Measurements from ENCODE around the gene KLK8.

Gene KLK8

DNA sequence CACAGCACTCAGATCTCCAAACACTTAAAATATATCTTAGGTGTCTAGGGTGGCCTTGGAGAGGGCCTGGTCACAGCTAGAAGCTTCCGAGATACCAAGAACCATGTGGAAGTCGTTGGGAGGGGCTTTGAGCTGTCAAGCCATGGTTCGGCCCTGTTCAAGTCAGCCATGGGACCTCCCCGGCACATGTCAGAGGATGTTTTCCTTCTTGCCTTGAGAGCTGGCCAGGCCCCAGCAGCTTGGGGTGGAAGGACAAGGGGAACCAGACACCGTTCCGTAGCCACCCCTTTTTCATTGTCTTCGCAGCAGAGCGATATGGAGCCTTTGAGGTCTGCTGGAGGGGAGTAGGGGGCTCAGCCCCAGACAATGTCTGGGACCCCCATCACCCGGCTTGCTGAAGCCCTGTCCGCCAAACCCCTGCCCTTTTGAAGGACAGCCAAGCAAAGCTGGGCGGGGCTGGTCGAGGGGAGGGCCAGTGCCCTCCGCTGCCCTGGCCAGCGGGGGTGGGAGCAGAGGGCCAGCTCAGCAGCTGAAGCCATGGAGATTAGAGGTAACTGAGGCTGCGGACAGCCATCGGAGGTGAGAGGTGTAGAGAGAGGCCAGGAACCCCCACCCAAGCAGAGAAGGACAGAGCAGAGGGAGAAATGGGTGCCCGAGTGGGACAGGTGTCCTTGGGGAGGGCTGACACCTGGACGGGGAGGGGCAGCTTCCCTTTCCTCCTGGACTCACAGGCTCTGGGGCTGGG, 24.6 kb upstream of the KLK8 start:
- POLR2A ChIA-PET = no interaction called here
- Histone ChIP-seq H3K27me3 (replicated peaks in 2 of 5; ENCODE audit: control insufficient read depth in 4 of 5, insufficient read depth in 5 of 5, low read length in 4 of 5) (peaks cover 0 to 66% (median 13%) of the 10 kb centered on the region in 5 experiments), H3K27ac (ENCODE audit: insufficient read depth in 1 of 2, low read depth in 1 of 2, low read length in 2 of 2, poor library complexity in 1 of 2, severe bottlenecking in 2 of 2) (no peak overlapping the region), H3K36me3 (ENCODE audit: control insufficient read depth in 4 of 4, insufficient read depth in 4 of 4, low read length in 3 of 4) (no peaks in the 10 kb centered on the region), H3K9me3 (ENCODE audit: control extremely low read depth in 1 of 5, control insufficient read depth in 4 of 5, insufficient read depth in 2 of 5, low read depth in 1 of 5, low read length in 4 of 5) (no peaks in the 10 kb centered on the region), H3K4me1 (ENCODE audit: control extremely low read depth in 1 of 4, control insufficient read depth in 4 of 4, insufficient read depth in 4 of 4, low read length in 3 of 4) (no peaks in the 10 kb centered on the region), H3K4me3 (ENCODE audit: control insufficient read depth in 1 of 7, extremely low read depth in 1 of 7, insufficient read depth in 4 of 7, low read depth in 2 of 7, low read length in 6 of 7) (no peak overlapping the region)
- no peak for DNase-seq
- CTCF ChIA-PET = no interaction called here
- WGBS (ENCODE audit: insufficient coverage) = 81% methylated on average over 16 of the region's 18 CpGs

- no peak overlapping the region for H3K27ac ChIP-seq (ENCODE audit: insufficient read depth in 1 of 2, low read depth in 1 of 2, low read length in 2 of 2, poor library complexity in 1 of 2, severe bottlenecking in 2 of 2)
- ChIA-PET POLR2A (no interaction called here), CTCF (no interaction called here)
- DNase-seq = no peak
- no peaks in the 10 kb centered on the region for H3K4me1 ChIP-seq (ENCODE audit: control extremely low read depth in 1 of 4, control insufficient read depth in 4 of 4, insufficient read depth in 4 of 4, low read length in 3 of 4)
- H3K9me3 ChIP-seq (ENCODE audit: control extremely low read depth in 1 of 5, control insufficient read depth in 4 of 5, insufficient read depth in 2 of 5, low read depth in 1 of 5, low read length in 4 of 5) = no peaks in the 10 kb centered on the region
- H3K36me3 ChIP-seq (ENCODE audit: control insufficient read depth in 4 of 4, insufficient read depth in 4 of 4, low read length in 3 of 4) = no peaks in the 10 kb centered on the region
- 50% methylated on average over 1 of the region's 6 CpGs for WGBS (ENCODE audit: insufficient coverage)
- H3K27me3 ChIP-seq (replicated peaks in 2 of 5; ENCODE audit: control insufficient read depth in 4 of 5, insufficient read depth in 5 of 5, low read length in 4 of 5) = peaks cover 0 to 68% (median 15%) of the 10 kb centered on the region in 5 experiments
- H3K4me3 ChIP-seq (ENCODE audit: control insufficient read depth in 1 of 7, extremely low read depth in 1 of 7, insufficient read depth in 4 of 7, low read depth in 2 of 7, low read length in 6 of 7) = no peak overlapping the region
These were observed 24.0 kb upstream of the KLK8 start for GRCh38 chr19:51025401-51025800.

DNA sequence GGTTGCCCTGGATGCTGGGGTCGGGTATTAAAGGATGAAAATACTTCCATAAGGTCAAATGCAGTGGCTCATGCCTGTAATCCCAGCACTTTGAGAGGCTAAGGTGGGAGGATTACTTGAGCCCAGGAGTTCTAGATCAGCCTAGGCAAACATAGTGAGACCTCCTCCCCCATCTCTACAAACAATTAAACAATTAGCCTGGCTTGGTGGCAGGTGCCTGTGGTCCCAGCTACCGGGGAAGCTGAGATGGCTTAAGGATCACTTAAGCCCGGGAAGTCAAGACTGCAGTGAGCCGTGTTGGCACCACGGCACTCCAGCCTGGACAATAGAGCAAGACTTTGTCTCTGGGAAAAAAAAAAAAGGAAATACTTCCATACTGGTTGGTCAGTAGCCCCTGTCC, 23.5 kb upstream of the KLK8 start:
- H3K36me3 ChIP-seq (ENCODE audit: control insufficient read depth in 4 of 4, insufficient read depth in 4 of 4, low read length in 3 of 4) = no peaks in the 10 kb centered on the region
- H3K27ac ChIP-seq (ENCODE audit: insufficient read depth in 1 of 2, low read depth in 1 of 2, low read length in 2 of 2, poor library complexity in 1 of 2, severe bottlenecking in 2 of 2) = no peak overlapping the region
- POLR2A ChIA-PET = no interaction called here
- H3K4me1 ChIP-seq (ENCODE audit: control extremely low read depth in 1 of 4, control insufficient read depth in 4 of 4, insufficient read depth in 4 of 4, low read length in 3 of 4) = peaks cover 0 to under 1% (median 0%) of the 10 kb centered on the region in 4 experiments
- 37% methylated on average over 2 of the region's 5 CpGs for WGBS (ENCODE audit: insufficient coverage)
- DNase-seq = no peak
- H3K27me3 ChIP-seq (replicated peaks in 2 of 5; ENCODE audit: control insufficient read depth in 4 of 5, insufficient read depth in 5 of 5, low read length in 4 of 5) = peaks cover 0 to 73% (median 20%) of the 10 kb centered on the region in 5 experiments
- H3K4me3 ChIP-seq (ENCODE audit: control insufficient read depth in 1 of 7, extremely low read depth in 1 of 7, insufficient read depth in 4 of 7, low read depth in 2 of 7, low read length in 6 of 7) = no peak overlapping the region
- CTCF ChIA-PET = no interaction called here
- H3K9me3 ChIP-seq (ENCODE audit: control extremely low read depth in 1 of 5, control insufficient read depth in 4 of 5, insufficient read depth in 2 of 5, low read depth in 1 of 5, low read length in 4 of 5) = no peaks in the 10 kb centered on the region

DNA sequence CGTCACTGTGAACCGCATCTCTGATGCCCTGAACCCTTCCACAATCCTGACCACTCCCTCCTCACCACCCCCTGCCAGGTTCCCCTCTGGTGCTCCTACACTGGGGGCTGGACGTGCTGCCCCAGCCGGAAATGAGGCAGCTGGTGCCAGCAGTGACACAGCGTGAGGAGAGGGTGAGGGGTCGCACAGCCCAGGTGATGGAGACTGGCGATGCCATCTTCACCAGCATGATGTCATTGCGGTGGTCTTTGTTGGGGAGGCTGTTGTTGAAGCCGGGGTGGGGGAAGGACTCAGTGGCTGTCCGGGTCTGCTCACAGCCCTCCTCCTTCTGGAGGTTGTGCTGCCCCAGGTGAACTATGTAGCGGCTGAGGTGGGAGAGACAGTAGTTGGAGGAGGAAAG, 22.5 kb upstream of the KLK8 start:
- peaks cover 0 to 78% (median 23%) of the 10 kb centered on the region in 5 experiments for H3K27me3 ChIP-seq (replicated peaks in 2 of 5; ENCODE audit: control insufficient read depth in 4 of 5, insufficient read depth in 5 of 5, low read length in 4 of 5)

GRCh38 chr19:51022526-51022925, 21.1 kb upstream of the KLK8 start:
- Histone ChIP-seq H3K4me1 (ENCODE audit: control extremely low read depth in 1 of 4, control insufficient read depth in 4 of 4, insufficient read depth in 4 of 4, low read length in 3 of 4) (peaks cover 0 to 16% (median 6%) of the 10 kb centered on the region in 4 experiments), H3K4me3 (ENCODE audit: control insufficient read depth in 1 of 7, extremely low read depth in 1 of 7, insufficient read depth in 4 of 7, low read depth in 2 of 7, low read length in 6 of 7) (no peak overlapping the region), H3K36me3 (ENCODE audit: control insufficient read depth in 4 of 4, insufficient read depth in 4 of 4, low read length in 3 of 4) (no peaks in the 10 kb centered on the region), H3K27me3 (replicated peaks in 2 of 5; ENCODE audit: control insufficient read depth in 4 of 5, insufficient read depth in 5 of 5, low read length in 4 of 5) (peaks cover 3 to 86% (median 26%) of the 10 kb centered on the region in 5 experiments), H3K27ac (ENCODE audit: insufficient read depth in 1 of 2, low read depth in 1 of 2, low read length in 2 of 2, poor library complexity in 1 of 2, severe bottlenecking in 2 of 2) (no peak overlapping the region), H3K9me3 (ENCODE audit: control extremely low read depth in 1 of 5, control insufficient read depth in 4 of 5, insufficient read depth in 2 of 5, low read depth in 1 of 5, low read length in 4 of 5) (no peaks in the 10 kb centered on the region)
- WGBS (ENCODE audit: insufficient coverage) = 70% methylated on average over 14 of the region's 14 CpGs
- POLR2A ChIA-PET = no interaction called here
- no peak for DNase-seq
- CTCF ChIA-PET = interaction anchor here (1.6 kb wide), 1 partner anchor 74 kb away, joined by 4 read pairs; no protein-coding TSS in a partner anchor

More for the DNA sequence above, 22.5 kb upstream of the KLK8 start:
- Histone ChIP-seq H3K36me3 (ENCODE audit: control insufficient read depth in 4 of 4, insufficient read depth in 4 of 4, low read length in 3 of 4) (no peaks in the 10 kb centered on the region), H3K9me3 (ENCODE audit: control extremely low read depth in 1 of 5, control insufficient read depth in 4 of 5, insufficient read depth in 2 of 5, low read depth in 1 of 5, low read length in 4 of 5) (no peaks in the 10 kb centered on the region), H3K4me1 (ENCODE audit: control extremely low read depth in 1 of 4, control insufficient read depth in 4 of 4, insufficient read depth in 4 of 4, low read length in 3 of 4) (peaks cover 0 to 10% (median 5%) of the 10 kb centered on the region in 4 experiments), H3K27ac (ENCODE audit: insufficient read depth in 1 of 2, low read depth in 1 of 2, low read length in 2 of 2, poor library complexity in 1 of 2, severe bottlenecking in 2 of 2) (no peak overlapping the region), H3K4me3 (ENCODE audit: control insufficient read depth in 1 of 7, extremely low read depth in 1 of 7, insufficient read depth in 4 of 7, low read depth in 2 of 7, low read length in 6 of 7) (no peak overlapping the region)
- ChIA-PET CTCF (no interaction called here), POLR2A (no interaction called here)
- DNase-seq = no peak
- WGBS (ENCODE audit: insufficient coverage) = 100% methylated on average over 2 of the region's 11 CpGs

- Histone ChIP-seq H3K4me1 (ENCODE audit: control extremely low read depth in 1 of 4, control insufficient read depth in 4 of 4, insufficient read depth in 4 of 4, low read length in 3 of 4) (peaks cover 0 to 26% (median 10%) of the 10 kb centered on the region in 4 experiments), H3K27me3 (replicated peaks in 2 of 5; ENCODE audit: control insufficient read depth in 4 of 5, insufficient read depth in 5 of 5, low read length in 4 of 5) (peaks cover 3 to 85% (median 27%) of the 10 kb centered on the region in 5 experiments), H3K4me3 (ENCODE audit: control insufficient read depth in 1 of 7, extremely low read depth in 1 of 7, insufficient read depth in 4 of 7, low read depth in 2 of 7, low read length in 6 of 7) (no peak overlapping the region), H3K36me3 (ENCODE audit: control insufficient read depth in 4 of 4, insufficient read depth in 4 of 4, low read length in 3 of 4) (no peaks in the 10 kb centered on the region), H3K9me3 (ENCODE audit: control extremely low read depth in 1 of 5, control insufficient read depth in 4 of 5, insufficient read depth in 2 of 5, low read depth in 1 of 5, low read length in 4 of 5) (peaks cover 0 to 2% (median 0%) of the 10 kb centered on the region in 5 experiments), H3K27ac (ENCODE audit: insufficient read depth in 1 of 2, low read depth in 1 of 2, low read length in 2 of 2, poor library complexity in 1 of 2, severe bottlenecking in 2 of 2) (no peak overlapping the region)
- 34% methylated on average over 6 of the region's 7 CpGs for WGBS (ENCODE audit: insufficient coverage)
- POLR2A ChIA-PET = no interaction called here
- CTCF ChIA-PET = interaction anchor here (0.6 to 2.5 kb wide), 7 partner anchors 9 to 296 kb away, joined by 3 to 15 read pairs (median 3); partner anchors contain the start of gene KLK13
- peak; percentile 56 to 77 (median 76) for DNase-seq
These were observed 19.7 kb upstream of the KLK8 start for GRCh38 chr19:51020988-51021651.

DNA sequence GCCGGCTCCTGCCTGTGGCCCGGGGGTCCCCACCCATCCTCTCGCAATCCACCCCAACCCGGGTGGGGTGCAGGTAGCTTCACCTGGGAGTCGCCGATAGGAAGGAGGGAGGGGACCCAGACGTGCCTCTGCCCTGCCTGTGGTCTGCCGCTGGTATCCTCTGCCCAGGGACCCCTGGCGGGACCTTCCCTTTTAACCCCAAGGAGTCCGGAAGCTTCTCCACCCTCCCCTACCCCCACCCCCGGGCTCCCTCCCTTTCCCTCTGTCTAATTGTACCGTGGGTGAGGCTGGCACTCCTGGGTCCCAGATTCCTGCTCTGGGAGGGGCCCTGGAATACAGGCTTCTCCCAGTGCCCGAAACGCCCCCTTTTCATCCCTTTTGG, 18.1 kb upstream of the KLK8 start, which contains the start of gene KLK10:
KLK10 (minus strand) TSS at position 166 of the 382 bp plus-strand sequence. CDS start 579 bp downstream, outside the sequence.
- no peak for DNase-seq
- H3K4me3 ChIP-seq (ENCODE audit: control insufficient read depth in 1 of 7, extremely low read depth in 1 of 7, insufficient read depth in 4 of 7, low read depth in 2 of 7, low read length in 6 of 7) = peak within 1 kb of the TSS in 1 of 7 experiments; percentile 52
- ChIA-PET CTCF (interaction anchor here (0.7 to 2.5 kb wide), 3 partner anchors 9 to 623 kb away, joined by 3 to 15 read pairs (median 4); no protein-coding TSS in a partner anchor), POLR2A (no interaction called here)
- H3K27ac ChIP-seq (ENCODE audit: insufficient read depth in 1 of 2, low read depth in 1 of 2, low read length in 2 of 2, poor library complexity in 1 of 2, severe bottlenecking in 2 of 2) = no peak within 1 kb of the TSS
- H3K9me3 ChIP-seq (ENCODE audit: control extremely low read depth in 1 of 5, control insufficient read depth in 4 of 5, insufficient read depth in 2 of 5, low read depth in 1 of 5, low read length in 4 of 5) = peaks cover 0 to 2% (median 0%) of the 10 kb centered on the region in 5 experiments
- H3K27me3 ChIP-seq (replicated peaks in 2 of 5; ENCODE audit: control insufficient read depth in 4 of 5, insufficient read depth in 5 of 5, low read length in 4 of 5) = peaks cover 3 to 86% (median 21%) of the 10 kb centered on the region in 5 experiments
- peaks cover 0 to 26% (median 10%) of the 10 kb centered on the region in 4 experiments for H3K4me1 ChIP-seq (ENCODE audit: control extremely low read depth in 1 of 4, control insufficient read depth in 4 of 4, insufficient read depth in 4 of 4, low read length in 3 of 4)
- no peaks in the 10 kb centered on the region for H3K36me3 ChIP-seq (ENCODE audit: control insufficient read depth in 4 of 4, insufficient read depth in 4 of 4, low read length in 3 of 4)
- WGBS (ENCODE audit: insufficient coverage) = 4% methylated on average over 5 of the region's 14 CpGs
